Measurements from ENCODE around the gene DHRS2.

DHRS2 gene

GRCh38 chr14:23601424-23601823, 34.7 kb upstream of the DHRS2 start:
- no peak for DNase-seq (ENCODE audit: low read depth)
- no peak for TF ChIP-seq CTCF (conservative IDR thresholded peaks at IDR 0.05; ENCODE audit: low read depth, low read length)
- H3K4me3 ChIP-seq (ENCODE audit: low read length) = no peak overlapping the region

- no peak for DNase-seq (ENCODE audit: low read depth)
- no peak for TF ChIP-seq CTCF (conservative IDR thresholded peaks at IDR 0.05; ENCODE audit: low read depth, low read length)
- no peak overlapping the region for H3K4me3 ChIP-seq (ENCODE audit: low read length)
Observed at GRCh38 chr14:23601845-23602180, 34.4 kb upstream of the DHRS2 start.

GRCh38 chr14:23602181-23603095, 33.7 kb upstream of the DHRS2 start:
- no peak for TF ChIP-seq CTCF (conservative IDR thresholded peaks at IDR 0.05; ENCODE audit: low read depth, low read length)
- no peak overlapping the region for H3K4me3 ChIP-seq (ENCODE audit: low read length)
- DNase-seq (ENCODE audit: low read depth) = no peak

- H3K4me3 ChIP-seq (ENCODE audit: low read length) = no peak overlapping the region
- TF ChIP-seq CTCF (conservative IDR thresholded peaks at IDR 0.05; ENCODE audit: low read depth, low read length) = no peak
- DNase-seq (ENCODE audit: low read depth) = no peak
Observed at GRCh38 chr14:23603103-23603502, 33.1 kb upstream of the DHRS2 start.

- TF ChIP-seq CTCF (conservative IDR thresholded peaks at IDR 0.05; ENCODE audit: low read depth, low read length) = no peak
- H3K4me3 ChIP-seq (ENCODE audit: low read length) = no peak overlapping the region
- DNase-seq (ENCODE audit: low read depth) = no peak
Observed at GRCh38 chr14:23604148-23604547, 32.0 kb upstream of the DHRS2 start.

GRCh38 chr14:23604675-23605170, 31.4 kb upstream of the DHRS2 start:
- DNase-seq (ENCODE audit: low read depth) = no peak
- H3K4me3 ChIP-seq (ENCODE audit: low read length) = no peak overlapping the region
- TF ChIP-seq CTCF (conservative IDR thresholded peaks at IDR 0.05; ENCODE audit: low read depth, low read length) = no peak

Data from retinal pigment epithelial cell (primary cell).